Measurements from ENCODE around the gene DENND5A. TPM values are rescaled to one million over a fixed set of nuclear protein-coding genes. Genes with fewer than 3 reads are reported as not detected.
A peak's percentile ranks its signal among the peaks of the same experiment; 100 is the strongest.

The DENND5A gene
- total RNA-seq, result 105 TPM
- long read RNA-seq, full-length matches to known transcripts, result 21 of 30 reads
- long read RNA-seq, partial matches to known transcripts, result 8 of 30 reads
- long read RNA-seq, other reads (novel, unspliced or antisense), result 1 of 30 reads

DNA sequence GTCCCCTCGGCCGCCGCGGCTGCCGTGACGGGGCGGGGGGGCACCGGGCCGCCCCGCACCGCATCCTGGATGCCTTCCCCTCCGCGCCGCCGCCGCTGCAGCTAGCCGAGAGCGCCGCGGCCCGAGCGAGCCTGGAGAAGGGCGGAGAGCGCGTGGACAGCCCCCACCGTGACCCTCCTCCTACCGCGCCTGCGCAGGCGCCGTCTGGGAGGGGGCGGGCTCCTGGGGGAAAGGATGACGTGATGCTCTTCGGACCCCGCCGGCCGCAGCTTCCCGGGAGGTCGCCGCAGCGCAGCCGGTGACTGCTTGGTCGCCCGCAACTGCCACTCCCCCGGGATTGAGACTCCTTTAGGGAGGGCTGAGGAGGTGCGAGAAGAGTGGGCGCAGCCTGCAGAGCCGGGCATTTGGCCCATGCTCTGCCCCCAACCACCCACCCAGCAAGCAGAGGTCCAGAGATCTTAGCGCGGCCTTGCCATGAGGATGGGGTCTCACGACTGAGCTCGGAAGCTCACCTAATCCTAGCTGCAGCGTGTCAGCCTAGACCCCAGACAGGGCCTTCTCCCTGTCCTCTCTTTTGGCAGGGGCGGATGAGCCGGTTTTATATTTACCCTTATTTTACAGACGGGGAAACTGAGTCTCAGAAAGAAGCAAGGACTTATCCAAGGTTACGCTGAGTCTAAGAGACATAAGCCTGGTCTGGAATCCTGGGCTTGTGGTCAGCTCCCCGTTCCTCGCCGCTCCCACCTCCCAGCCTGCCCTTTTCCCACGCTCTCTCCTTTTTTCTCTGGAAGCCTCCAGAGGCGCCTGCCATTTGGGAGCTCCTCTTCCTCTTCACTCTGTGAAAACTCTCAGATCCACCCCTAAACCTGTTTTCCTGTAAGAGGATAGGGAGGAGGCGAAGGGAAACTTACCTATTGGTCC is at the start of gene DENND5A:
Gene DENND5A, minus strand, starts transcription at position 140 of the 921 bp plus-strand sequence. CDS start 281 bp downstream, outside the sequence.
- ATAC-seq (peak; percentile 94), DNase-seq (ENCODE audit: missing footprints) (peak; percentile 95)
- intact Hi-C loops (cut with DNase I), result loop anchor here (2.0 to 10.0 kb wide), 5 partner anchors 49 to 195 kb away; partner anchors contain the start of genes IPO7, TMEM41B and ZNF143

DNA sequence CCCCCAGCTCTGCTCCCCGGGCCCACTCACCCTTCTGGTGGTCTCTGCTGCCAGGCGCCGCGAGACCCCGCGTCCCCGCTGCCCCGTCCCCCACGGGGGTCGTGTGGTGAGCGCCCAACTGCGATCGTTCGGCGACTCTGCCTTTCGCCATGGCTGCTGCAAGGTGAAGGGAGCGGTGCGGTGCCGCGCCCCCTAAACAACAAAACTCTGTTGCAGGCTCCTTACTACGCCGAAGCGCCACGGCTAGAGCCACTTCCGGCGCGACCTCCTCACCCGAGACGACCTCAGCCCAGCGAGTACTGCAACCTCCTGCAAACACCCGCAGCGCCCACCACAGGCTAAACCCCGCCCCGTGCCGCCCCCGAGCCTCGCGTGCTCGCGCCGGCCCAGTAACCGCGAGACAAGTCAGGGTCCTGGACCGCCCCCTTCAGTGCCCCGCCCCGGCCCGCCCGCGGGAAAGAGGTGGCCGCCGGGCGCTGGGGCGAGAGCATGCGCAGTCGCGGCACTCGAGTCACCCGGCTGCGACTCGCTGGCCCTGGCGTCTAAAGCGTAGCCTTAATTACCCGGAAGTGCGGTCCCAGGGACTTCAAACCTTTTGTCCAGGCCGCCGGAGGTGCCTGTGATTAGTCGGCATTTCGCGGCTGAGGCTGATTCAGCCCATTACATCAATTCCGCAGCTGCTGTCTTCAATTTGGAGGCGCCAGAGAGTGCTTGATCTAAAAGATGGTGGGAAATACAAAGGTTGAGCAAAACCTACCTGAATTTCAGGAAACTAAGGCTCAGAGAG is 49.3 kb upstream of the DENND5A start, which contains the start of gene TMEM41B:
Gene TMEM41B, minus strand, starts transcription at position 303 of the 787 bp plus-strand sequence. Its CDS starts 152 bp downstream, at position 151.
- intact Hi-C loops (cut with DNase I), result loop anchor here (1.0 to 5.0 kb wide), 4 partner anchors 50 to 147 kb away; partner anchors contain the start of genes DENND5A, IPO7 and ZNF143
- peak; percentile 100 for ATAC-seq
- DNase-seq (ENCODE audit: missing footprints), result peak; percentile 99

- intact Hi-C loops (cut with DNase I), result loop anchor here (1.0 to 5.0 kb wide), 4 partner anchors 49 to 148 kb away; partner anchors contain the start of genes DENND5A, IPO7 and ZNF143
- ATAC-seq, result peak; percentile 8
- DNase-seq (ENCODE audit: missing footprints), result no peak
Observed at GRCh38 chr11:9313648-9314290, 48.6 kb upstream of the DENND5A start.

- DNase-seq (ENCODE audit: missing footprints), result no peak
- ATAC-seq, result no peak
- intact Hi-C loops (cut with DNase I), result loop anchor here (5.0 kb wide), 1 partner anchor 72 kb away; the partner anchor contains the start of gene IPO7
Observed at GRCh38 chr11:9310485-9311090, 45.4 kb upstream of the DENND5A start.

GRCh38 chr11:9304178-9304577 is 39.0 kb upstream of the DENND5A start:
- DNase-seq (ENCODE audit: missing footprints), result no peak
- intact Hi-C loops (cut with DNase I), result no loop called here
- no peak for ATAC-seq

- intact Hi-C loops (cut with DNase I), result no loop called here
- no peak for ATAC-seq
Observed at GRCh38 chr11:9302448-9302847, 37.3 kb upstream of the DENND5A start.

DNA sequence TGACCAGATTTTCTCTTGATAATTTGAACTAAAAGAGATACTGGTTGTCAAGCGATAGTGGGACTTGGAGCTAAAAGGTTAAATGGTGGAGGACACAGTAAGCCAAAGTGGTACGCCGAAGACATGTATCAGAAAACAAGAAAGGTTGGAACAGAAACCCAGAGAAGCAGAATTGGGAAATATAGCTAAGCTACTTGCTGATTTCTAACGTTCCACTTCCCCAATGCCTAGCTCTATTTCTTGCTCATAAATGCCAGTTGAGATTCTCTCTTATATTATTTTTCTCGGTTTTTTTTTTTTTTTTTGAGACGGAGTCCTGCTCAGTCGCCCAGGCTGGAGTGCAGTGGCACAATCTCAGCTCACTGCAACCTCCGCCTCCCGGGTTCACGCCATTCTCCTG is 36.6 kb upstream of the DENND5A start:
- DNase-seq (ENCODE audit: missing footprints) (no peak), ATAC-seq (no peak)
- intact Hi-C loops (cut with DNase I), result no loop called here

More at GRCh38 chr11:9302448-9302847, 37.3 kb upstream of the DENND5A start:
- no peak for DNase-seq (ENCODE audit: missing footprints)

DNA sequence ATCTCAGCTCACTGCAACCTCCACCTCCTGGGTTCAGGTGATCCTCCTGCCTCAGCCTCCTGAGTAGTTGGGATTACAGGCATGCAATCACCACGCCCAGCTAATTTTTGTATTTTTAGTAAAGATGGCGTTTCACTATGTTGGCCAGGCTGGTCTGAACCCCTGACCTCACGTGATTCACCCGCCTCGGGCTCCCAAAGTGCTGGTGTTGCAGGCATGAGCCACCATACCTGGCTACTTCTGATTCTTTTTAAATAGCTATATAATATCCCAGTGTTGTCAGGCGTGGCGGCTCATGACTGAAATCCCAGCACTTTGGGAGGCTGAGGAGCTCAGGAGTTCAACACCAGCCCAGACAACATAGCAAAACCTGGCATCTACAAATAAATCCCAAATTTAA is 28.5 kb upstream of the DENND5A start:
- intact Hi-C loops (cut with DNase I), result no loop called here
- no peak for DNase-seq (ENCODE audit: missing footprints)
- ATAC-seq, result no peak

DNA sequence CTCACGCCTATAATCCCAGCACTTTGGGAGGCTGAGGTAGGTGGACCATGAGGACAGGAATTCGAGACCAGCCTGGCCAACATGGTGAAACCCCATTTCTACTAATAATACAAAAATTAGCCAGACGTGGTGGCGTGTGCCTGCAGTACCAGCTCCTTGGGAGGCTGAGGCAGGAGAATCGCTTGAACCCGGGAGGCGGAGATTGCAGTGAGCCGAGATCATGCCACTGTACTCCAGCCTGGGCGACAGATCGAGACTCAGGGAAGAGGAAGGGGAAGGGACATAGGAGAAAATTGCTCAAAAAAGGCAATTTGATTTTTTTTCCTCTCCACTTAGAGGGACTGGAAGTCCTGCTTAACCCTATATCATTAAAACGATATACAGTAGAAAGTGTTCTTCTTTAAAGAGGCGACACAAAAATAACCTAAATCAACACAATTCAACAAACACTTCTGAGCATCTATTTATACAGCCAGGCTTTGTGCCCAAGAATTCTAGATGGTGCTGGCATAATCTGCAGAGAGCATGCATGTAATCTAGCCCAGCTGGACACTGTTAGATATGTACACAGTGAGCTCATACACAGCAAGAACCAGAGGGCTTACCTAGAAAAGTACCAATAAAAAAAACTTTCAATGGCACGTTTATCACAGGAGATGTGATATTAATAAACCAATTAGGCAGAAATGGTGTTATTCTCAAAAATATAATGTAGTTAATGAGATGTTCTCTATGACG is 20.9 kb upstream of the DENND5A start:
- intact Hi-C loops (cut with DNase I), result no loop called here
- ATAC-seq, result peak; percentile 88
- DNase-seq (ENCODE audit: missing footprints), result no peak

DNA sequence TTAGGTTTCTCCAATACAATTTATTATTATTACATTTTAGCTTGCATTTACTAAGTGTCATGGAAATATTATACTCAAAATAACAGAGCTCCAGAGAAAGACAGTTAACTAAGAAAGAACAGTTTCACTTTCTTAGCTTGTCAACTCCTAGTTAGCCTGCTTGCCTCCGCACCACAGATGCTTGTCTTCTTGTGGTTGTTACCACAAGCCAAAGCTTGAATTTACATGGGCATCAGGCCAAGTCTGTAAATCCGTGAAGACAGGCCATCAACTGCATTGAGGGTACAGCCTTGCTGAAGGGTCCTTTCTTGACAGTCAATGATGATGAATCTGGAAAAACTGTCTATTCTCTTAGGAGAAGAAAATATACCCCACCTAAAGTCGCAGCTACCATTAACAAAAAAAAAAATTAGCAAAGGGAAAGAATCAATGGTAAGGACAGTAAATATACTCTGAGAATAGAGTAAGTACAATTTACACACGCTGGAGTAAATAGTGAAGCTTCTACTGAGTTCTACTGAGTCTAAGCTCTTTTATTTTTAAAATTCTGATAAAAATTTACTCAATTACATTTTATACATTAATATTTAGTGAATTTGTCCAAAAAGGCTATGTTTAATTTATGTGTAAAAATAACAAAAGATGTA is 15.6 kb upstream of the DENND5A start:
- intact Hi-C loops (cut with DNase I), result no loop called here
- no peak for ATAC-seq

GRCh38 chr11:9277176-9277575 is 12.0 kb upstream of the DENND5A start:
- ATAC-seq, result no peak
- intact Hi-C loops (cut with DNase I), result no loop called here
- DNase-seq (ENCODE audit: missing footprints), result no peak

More for the DNA sequence above, 15.6 kb upstream of the DENND5A start:
- no peak for DNase-seq (ENCODE audit: missing footprints)

DNA sequence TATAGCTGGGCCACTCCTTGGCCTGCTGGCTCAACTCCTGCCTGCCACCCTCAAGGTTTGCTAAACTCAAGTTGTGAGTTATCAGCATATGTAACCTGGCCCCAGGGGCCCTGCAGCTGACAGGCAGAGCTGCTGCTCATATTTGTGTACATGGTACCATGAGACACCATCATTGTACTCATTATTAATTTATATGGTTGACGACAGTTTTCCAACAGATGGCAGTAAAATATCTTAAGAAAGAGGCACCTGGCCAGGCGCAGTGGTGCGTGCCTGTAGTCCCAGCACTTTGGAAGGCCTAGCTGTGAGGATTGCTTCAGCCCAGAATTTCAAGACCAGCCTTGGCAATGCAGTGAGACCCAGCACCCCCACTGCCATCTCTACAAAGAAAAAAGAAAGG is 11.4 kb upstream of the DENND5A start:
- intact Hi-C loops (cut with DNase I), result no loop called here
- ATAC-seq (no peak), DNase-seq (ENCODE audit: missing footprints) (no peak)

- DNase-seq (ENCODE audit: missing footprints), result no peak
- intact Hi-C loops (cut with DNase I), result no loop called here
- peak; percentile 60 for ATAC-seq
Observed at GRCh38 chr11:9274499-9275258, 9.5 kb upstream of the DENND5A start.

GRCh38 chr11:9273376-9274336 is 8.5 kb upstream of the DENND5A start:
- DNase-seq (ENCODE audit: missing footprints), result no peak
- no peak for ATAC-seq
- intact Hi-C loops (cut with DNase I), result no loop called here

- no peak for DNase-seq (ENCODE audit: missing footprints)
- intact Hi-C loops (cut with DNase I), result loop anchor here (5.0 to 10.0 kb wide), 2 partner anchors 93 to 95 kb away; no protein-coding TSS in a partner anchor
- ATAC-seq, result no peak
Observed at GRCh38 chr11:9269492-9270013, 4.4 kb upstream of the DENND5A start.

Data from Right ventricle myocardium inferior (tissue), 1 donor.